H1 (cell line): ENCODE measurements around the gene CALD1. TPM values are rescaled to one million over a fixed set of nuclear protein-coding genes. Genes with fewer than 3 reads are reported as not detected.

ENCODE experiments used
- CTCF ChIA-PET: fragments of 300-600 bp; sonication (Branson Sonifier 250); formaldehyde crosslinking; loops from one replicate; lab custom pipeline; 2021; ENCODE audit not compliant: partially characterized antibody; lab: Charles Lee
- POLR2A ChIA-PET: fragments of 300-600 bp; sonication (Branson Sonifier 250); formaldehyde crosslinking; loops from one replicate; lab custom pipeline; 2021; ENCODE audit warnings: inconsistent platforms; ENCODE audit not compliant: partially characterized antibody; lab: Charles Lee
- DNase-seq, 2 experiments: peaks; one replicate each; pipeline versions ENCODE4 v3.0.0 to v3.0.0-alpha.2; 2010 to 2022; ENCODE audit warnings: low spot score in 2 of 2, low read depth in 1 of 2, mixed read lengths in 1 of 2
- FAIRE-seq: peaks from 2 replicates; lab custom pipeline; 2011; peaks lifted over from hg19 to GRCh38; lab: Jason Lieb, UNC
- H2AFZ ChIP-seq: 2 replicates; pipeline ENCODE4 v1.8.1; 2012; ENCODE audit warnings: low read length, inconsistent platforms
- H2AK5ac ChIP-seq: 2 replicates; pipeline ENCODE4 v1.6.1; 2013; ENCODE audit warnings: low read depth, low read length
- H2BK120ac ChIP-seq: replicated peaks from 2 replicates; pipeline ENCODE3; 2013; ENCODE audit warnings: low read depth, low read length, inconsistent platforms
- H2BK12ac ChIP-seq: 2 replicates; pipeline ENCODE4 v1.6.1; 2013; ENCODE audit warnings: low read depth, low read length
- H2BK15ac ChIP-seq: 2 replicates; pipeline ENCODE4 v1.6.1; 2013; ENCODE audit warnings: low read length
- H2BK20ac ChIP-seq: 2 replicates; pipeline ENCODE4 v1.6.1; 2013; ENCODE audit warnings: low read length
- H2BK5ac ChIP-seq: 2 replicates; pipeline ENCODE4 v1.6.1; 2013; ENCODE audit warnings: low read depth, low read length
- H3K14ac ChIP-seq: 2 replicates; pipeline ENCODE4 v1.6.1; 2013; ENCODE audit warnings: inconsistent platforms; ENCODE audit not compliant: insufficient read length
- H3K18ac ChIP-seq: 2 replicates; pipeline ENCODE4 v1.6.1; 2013; ENCODE audit warnings: low read length; ENCODE audit errors: extremely low read depth
- H3K23ac ChIP-seq: 2 replicates; pipeline ENCODE4 v1.6.1; 2013; ENCODE audit warnings: inconsistent platforms; ENCODE audit not compliant: insufficient read length
- H3K23me2 ChIP-seq: 2 replicates; pipeline ENCODE4 v1.6.1; 2013; ENCODE audit warnings: low read depth, low read length
- H3K27ac ChIP-seq: 2 replicates; pipeline ENCODE4 v1.6.1; 2011; ENCODE audit warnings: low read depth, low read length, inconsistent platforms
- H3K27me3 ChIP-seq, 4 experiments: replicated peaks in 1 of 4; 1 replicate in 1 of 4; 2 replicates in 3 of 4; pipeline versions ENCODE4 v1.6.1 to v1.8.1; 2011 to 2013; ENCODE audit warnings: low read length in 3 of 4, mild to moderate bottlenecking in 3 of 4, inconsistent platforms in 2 of 4, mixed read lengths in 2 of 4, moderate library complexity in 1 of 4; ENCODE audit not compliant: control insufficient read depth in 3 of 4, insufficient read depth in 3 of 4; ENCODE audit errors: extremely low read depth in 1 of 4
- H3K36me3 ChIP-seq, 4 experiments: 2 replicates each; pipeline versions ENCODE4 v1.6.1 to v1.8.1; 2011 to 2013; ENCODE audit warnings: mild to moderate bottlenecking in 4 of 4, low read length in 3 of 4, moderate library complexity in 2 of 4, control low read depth in 1 of 4, inconsistent platforms in 1 of 4; ENCODE audit not compliant: insufficient read depth in 4 of 4, control insufficient read depth in 2 of 4
- H3K4ac ChIP-seq: replicated peaks from 2 replicates; pipeline ENCODE3; 2013; ENCODE audit warnings: low read length, low read depth, mixed read lengths, inconsistent platforms; ENCODE audit not compliant: insufficient read length
- H3K4me1 ChIP-seq, 4 experiments: replicated peaks in 1 of 4; 1 replicate in 1 of 4; 2 replicates in 3 of 4; pipeline versions ENCODE4 v1.6.1 to v1.8.1; 2011 to 2013; ENCODE audit warnings: low read length in 3 of 4, inconsistent platforms in 2 of 4, mixed read lengths in 1 of 4; ENCODE audit not compliant: insufficient read depth in 4 of 4, control insufficient read depth in 3 of 4
- H3K4me2 ChIP-seq, 2 experiments: 2 replicates each; pipeline versions ENCODE4 v1.6.1 to v1.8.1; 2011 to 2013; ENCODE audit warnings: low read depth in 2 of 2, low read length in 2 of 2, control low read depth in 1 of 2, inconsistent platforms in 1 of 2, mild to moderate bottlenecking in 1 of 2; ENCODE audit not compliant: insufficient read depth in 1 of 2
- H3K4me3 ChIP-seq, 4 experiments: fragments of 200-600, 300-600 bp in 1 of 4; sonication (generic), shearing (Covaris generic), sonication (Bioruptor Twin) in 1 of 4; 2 replicates each; pipeline versions ENCODE4 v1.5.1 to v1.8.1; 2011 to 2016; ENCODE audit warnings: low read length in 4 of 4, low read depth in 3 of 4, control low read depth in 2 of 4, inconsistent platforms in 2 of 4, mild to moderate bottlenecking in 2 of 4, mixed read lengths in 1 of 4, moderate library complexity in 1 of 4; ENCODE audit not compliant: insufficient read depth in 2 of 4; ENCODE audit errors: extremely low read depth in 1 of 4
- H3K56ac ChIP-seq: replicated peaks from 2 replicates; pipeline ENCODE3; 2013; ENCODE audit warnings: low read depth, mild to moderate bottlenecking, mixed read lengths, low read length, inconsistent platforms; ENCODE audit not compliant: insufficient read length
- H3K79me1 ChIP-seq: 2 replicates; pipeline ENCODE4 v1.6.1; 2013; ENCODE audit warnings: low read depth, low read length, control low read depth
- H3K79me2 ChIP-seq, 2 experiments: 2 replicates each; pipeline versions ENCODE4 v1.6.1 to v1.8.1; 2012 to 2013; ENCODE audit warnings: low read length in 2 of 2, mild to moderate bottlenecking in 2 of 2, inconsistent platforms in 1 of 2; ENCODE audit not compliant: insufficient read depth in 2 of 2, control insufficient read depth in 1 of 2
- H3K9ac ChIP-seq, 4 experiments: replicated peaks in 1 of 4; 1 replicate in 1 of 4; 2 replicates in 3 of 4; pipeline versions ENCODE4 v1.6.1 to v1.8.1; 2011 to 2013; ENCODE audit warnings: low read depth in 3 of 4, low read length in 3 of 4, control low read depth in 2 of 4, mild to moderate bottlenecking in 2 of 4, moderate library complexity in 2 of 4, inconsistent platforms in 1 of 4; ENCODE audit errors: extremely low read depth in 1 of 4
- H3K9me3 ChIP-seq, 2 experiments: 2 replicates each; pipeline versions ENCODE4 v1.6.1 to v1.8.1; 2012 to 2013; ENCODE audit warnings: mild to moderate bottlenecking in 2 of 2, moderate library complexity in 2 of 2, control low read depth in 1 of 2, inconsistent platforms in 1 of 2, low read depth in 1 of 2, low read length in 1 of 2, mixed read lengths in 1 of 2; ENCODE audit not compliant: insufficient read depth in 2 of 2
- H4K20me1 ChIP-seq, 2 experiments: replicated peaks in 1 of 2; 2 replicates each; pipeline versions ENCODE3 to v1.8.1; 2011 to 2013; ENCODE audit warnings: inconsistent platforms in 2 of 2, low read length in 2 of 2, mild to moderate bottlenecking in 1 of 2; ENCODE audit not compliant: insufficient read depth in 2 of 2, control insufficient read depth in 1 of 2
- H4K5ac ChIP-seq: 2 replicates; pipeline ENCODE4 v1.6.1; 2013; ENCODE audit warnings: low read length, low read depth, mixed read lengths, inconsistent platforms; ENCODE audit not compliant: insufficient read length
- H4K8ac ChIP-seq: 2 replicates; pipeline ENCODE4 v1.8.0; 2013; ENCODE audit warnings: mild to moderate bottlenecking, moderate library complexity, low read length, inconsistent platforms; ENCODE audit not compliant: insufficient read depth; ENCODE audit errors: extremely low read depth
- H4K91ac ChIP-seq: replicated peaks from 2 replicates; pipeline ENCODE3; 2013; ENCODE audit warnings: low read length, mixed read lengths, inconsistent platforms; ENCODE audit not compliant: insufficient read length
- BACH1 ChIP-seq: IDR thresholded peaks from 2 replicates; pipeline ENCODE4 v1.6.1; 2012; ENCODE audit warnings: low read length, improper control_type of control experiment
- BRCA1 ChIP-seq: IDR thresholded peaks from 2 replicates; pipeline ENCODE4 v1.6.1; 2012; ENCODE audit warnings: low read depth, low read length, improper control_type of control experiment
- HDAC2 ChIP-seq, 2 experiments: fragments of 300-600 bp in 1 of 2; sonication (generic) in 1 of 2; IDR thresholded peaks; 2 replicates each; pipeline ENCODE4 v1.6.1; 2011 to 2012; ENCODE audit warnings: low read depth in 2 of 2, low read length in 2 of 2, mild to moderate bottlenecking in 2 of 2, moderate library complexity in 2 of 2, borderline replicate concordance in 1 of 2, inconsistent platforms in 1 of 2
- JUN ChIP-seq: IDR thresholded peaks from 2 replicates; pipeline ENCODE4 v1.6.1; 2011; ENCODE audit warnings: low read depth, mild to moderate bottlenecking, improper control_type of control experiment, low read length
- PHF8 ChIP-seq: fragments of 200-600 bp; sonication (generic); conservative IDR thresholded peaks from 2 replicates; pipeline ENCODE4 v1.7.1; 2012; ENCODE audit warnings: low read depth, mild to moderate bottlenecking, inconsistent platforms, low read length, moderate library complexity
- RNF2 ChIP-seq: fragments of 200-900, 300-1000 bp; sonication (generic); IDR thresholded peaks from 2 replicates; pipeline ENCODE4 v1.7.1; 2016; ENCODE audit warnings: borderline replicate concordance, low read depth, mild to moderate bottlenecking, antibody characterized with exemption, low read length; ENCODE audit not compliant: poor library complexity, severe bottlenecking; ENCODE audit errors: missing control alignments
- RXRA ChIP-seq: IDR thresholded peaks from 2 replicates; pipeline ENCODE4 v1.6.1; 2011; ENCODE audit warnings: low read depth, mild to moderate bottlenecking, low read length, moderate library complexity; ENCODE audit not compliant: insufficient read depth
- SP2 ChIP-seq: IDR thresholded peaks from 2 replicates; pipeline ENCODE4 v1.6.1; 2012; ENCODE audit warnings: mild to moderate bottlenecking, low read length, inconsistent platforms
- SUZ12 ChIP-seq: fragments of 200-600 bp; sonication (generic); IDR thresholded peaks from 2 replicates; pipeline ENCODE4 v1.6.1; 2012; ENCODE audit warnings: mild to moderate bottlenecking, inconsistent platforms, low read length, moderate library complexity, mixed read lengths
- WGBS, 2 experiments: shearing (Covaris generic) in 1 of 2; methylation state at CpG; one replicate each; pipeline versions ENCODE4 v1.1.6 to v1.1.7; 2013 to 2015; ENCODE audit warnings: low lambda C conversion rate in 2 of 2, mixed read lengths in 2 of 2, inconsistent platforms in 1 of 2, low coverage in 1 of 2, missing lambda C conversion rate in 1 of 2; ENCODE audit not compliant: insufficient replicate concordance in 2 of 2, insufficient coverage in 1 of 2, insufficient read length in 1 of 2; ENCODE audit errors: extremely low coverage in 1 of 2, missing lambda C conversion rate in 1 of 2; 5-methylcytosine and 5-hydroxymethylcytosine counted together
- polyA plus RNA-seq, 7 experiments: library from polyadenylated mRNA; depleted of rRNA in 3 of 7; stranded (reverse) in 5 of 7; unstranded in 2 of 7; fragments of >200 nt in 5 of 7; fragments of 200-250 nt in 2 of 7; gene quantifications; 1 replicate in 5 of 7; 2 replicates in 1 of 7; 4 replicates in 1 of 7; pipeline versions ENCODE4 v1.2.1 to v1.2.3, GENCODE V29; 2011 to 2013; ENCODE audit warnings: missing spikeins in 2 of 7, mixed read lengths in 2 of 7
- total RNA-seq: library from RNA; stranded (reverse); fragmentation: NEBNext Ultra II Directional; extraction: Animal tissue kit (Norgen Biotek cat#: 25700); gene quantifications from 2 replicates; pipeline ENCODE4 v1.2.1, GENCODE V29; 2021

Gene CALD1
- total and polyA plus RNA-seq, 2 of the 8 experiments (the other 6 are each of a cell fraction or from before 2014, with no cell fraction given), result 34.3 to 177 TPM

DNA sequence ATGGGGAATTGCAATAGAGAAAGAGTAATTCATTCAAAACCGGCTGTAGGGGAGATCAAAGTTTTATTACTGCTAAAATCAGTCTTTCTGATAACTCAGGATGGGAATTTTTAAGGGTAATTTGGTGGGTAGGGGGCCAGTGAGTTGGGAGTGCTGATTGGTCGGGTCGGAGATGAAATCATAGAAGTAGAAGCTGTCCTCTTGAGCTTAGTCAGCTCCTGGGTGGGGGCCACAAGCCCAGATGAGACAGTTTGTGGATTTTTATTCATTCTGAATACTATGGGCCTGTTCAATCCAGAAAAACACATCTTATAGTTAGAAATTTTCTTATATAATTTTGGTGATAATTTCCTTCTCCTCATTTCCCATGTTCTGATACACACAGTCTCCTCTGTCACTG is 25.4 kb downstream of the CALD1 start:
- Histone ChIP-seq H3K9ac (no peak overlapping the region), H3K4me3 (no peak overlapping the region), H3K23ac (no peak overlapping the region), H3K14ac (no peak overlapping the region), H4K8ac (no peak overlapping the region), H3K4me2 (no peak overlapping the region), H3K9me3 (peaks cover 0 to 4% of the 10 kb centered on the region in 2 experiments; a peak in 1 of 4 replicates), H3K79me2 (peaks cover 0 to 3% of the 10 kb centered on the region in 2 experiments; a peak in 2 of 4 replicates), H2BK120ac (no peak overlapping the region), H3K79me1 (no peaks in the 10 kb centered on the region), H3K27me3 (no peaks in the 10 kb centered on the region), H2BK5ac (no peak overlapping the region), H3K4ac (peak overlapping the region; percentile 67), H4K91ac (no peak overlapping the region), H3K4me1 (no peaks in the 10 kb centered on the region; a peak in 1 of 7 replicates), H4K20me1 (no peaks in the 10 kb centered on the region), H3K36me3 (no peaks in the 10 kb centered on the region), H2AK5ac (no peak overlapping the region), H4K5ac (no peak overlapping the region), H3K27ac (no peak overlapping the region), H2BK20ac (no peak overlapping the region), H3K56ac (no peak overlapping the region), H2AFZ (no peak overlapping the region), H3K18ac (no peak overlapping the region), H2BK12ac (no peak overlapping the region), H2BK15ac (no peak overlapping the region)
- ChIA-PET POLR2A (interaction anchor here (1.3 to 2.0 kb wide), 3 partner anchors 12 to 22 kb away, joined by 3 to 6 read pairs (median 3); no protein-coding TSS in a partner anchor), CTCF (interaction anchor here (0.6 to 0.8 kb wide), 2 partner anchors 9 to 12 kb away, joined by 3 to 5 read pairs; no protein-coding TSS in a partner anchor)
- no peak for FAIRE-seq
- no peak for DNase-seq
- WGBS, 2 experiments, result 90% methylated on average over 3 of the region's 3 CpGs; no CpG with 5 or more reads in 1 of the 2 experiments
- TF ChIP-seq BRCA1 (no peak), SUZ12 (no peak), RNF2 (no peak), BACH1 (no peak), JUN (no peak), PHF8 (no peak), RXRA (no peak), SP2 (no peak), HDAC2 (IDR thresholded peaks at IDR 0.05; ENCODE audit: borderline replicate concordance in 1 of 2, low read depth in 2 of 2, low read length in 2 of 2) (no peak)
- TF ChIP-seq, all 59 proteins: peak for 0
- no peaks in the 10 kb centered on the region for H3K23me2 ChIP-seq
